CD4-positive, alpha-beta T cell treated with Interferon alpha-2 for 1 hour (primary cell): ENCODE measurements around the gene S100G.
"Not testable (repeated sequence)": the region's sequence is repeated elsewhere in the genome, so short reads cannot be mapped to it uniquely, and the experiment has no call there.

Experiments
- DNase-seq, 2 donors: peaks; one replicate each; pipeline ENCODE4 v3.0.0-alpha.2; 2020 to 2022

The S100G gene

GRCh38 chrX:16649858-16650257, at the start of gene S100G:
Gene S100G, plus strand, starts transcription at chrX:16650158. Its CDS starts 849 bp downstream, at chrX:16651007.
- no peak for DNase-seq

GRCh38 chrX:16601885-16602284, 48.1 kb upstream of the S100G start:
- DNase-seq = no peak

- DNase-seq = not testable (repeated sequence)
Observed at GRCh38 chrX:16603235-16603634, 46.7 kb upstream of the S100G start.

- DNase-seq = peak in 1 of 2 donors; percentile 2
Observed at GRCh38 chrX:16603822-16604221, 46.1 kb upstream of the S100G start.

- DNase-seq = no peak
Observed at GRCh38 chrX:16604337-16604736, 45.6 kb upstream of the S100G start.

GRCh38 chrX:16606142-16606720, 43.7 kb upstream of the S100G start:
- DNase-seq = no peak

- no peak for DNase-seq
Observed at GRCh38 chrX:16610121-16610621, 39.8 kb upstream of the S100G start.

- not testable (repeated sequence) for DNase-seq
Observed at GRCh38 chrX:16610654-16611053, 39.3 kb upstream of the S100G start.

GRCh38 chrX:16612257-16612897, 37.6 kb upstream of the S100G start:
- DNase-seq = no peak

- DNase-seq = no peak
Observed at GRCh38 chrX:16617382-16617781, 32.6 kb upstream of the S100G start.

GRCh38 chrX:16618422-16618821, 31.5 kb upstream of the S100G start:
- DNase-seq = no peak

GRCh38 chrX:16619024-16619423, 30.9 kb upstream of the S100G start:
- DNase-seq = no peak

GRCh38 chrX:16628511-16628910, 21.4 kb upstream of the S100G start:
- DNase-seq = not testable (repeated sequence)

- DNase-seq = no peak
Observed at GRCh38 chrX:16628946-16629595, 20.9 kb upstream of the S100G start.

- DNase-seq = no peak
Observed at GRCh38 chrX:16629909-16630308, 20.0 kb upstream of the S100G start.

- no peak for DNase-seq
Observed at GRCh38 chrX:16633754-16634153, 16.2 kb upstream of the S100G start.

GRCh38 chrX:16635040-16635439, 14.9 kb upstream of the S100G start:
- DNase-seq = no peak

GRCh38 chrX:16635596-16635995, 14.4 kb upstream of the S100G start:
- DNase-seq = no peak

GRCh38 chrX:16638533-16638932, 11.4 kb upstream of the S100G start:
- DNase-seq = no peak

GRCh38 chrX:16639966-16640365, 10.0 kb upstream of the S100G start:
- no peak for DNase-seq

GRCh38 chrX:16640823-16641222, 9.1 kb upstream of the S100G start:
- DNase-seq = no peak

GRCh38 chrX:16643176-16643575, 6.8 kb upstream of the S100G start:
- DNase-seq = no peak

- no peak for DNase-seq
Observed at GRCh38 chrX:16646366-16647138, 3.4 kb upstream of the S100G start.
